PFSK-1 (cell line): ENCODE data around the gene TSPAN18.

Experiments used
- FOXP2 ChIP-seq: optimal IDR thresholded peaks from 2 replicates; pipeline ENCODE3; 2011; ENCODE audit warnings: borderline replicate concordance, control low read depth, inconsistent platforms; ENCODE audit not compliant: insufficient read depth; ENCODE audit errors: extremely low read length, extremely low read depth
- POLR2AphosphoS5 ChIP-seq: IDR thresholded peaks from 2 replicates; pipeline ENCODE4 v1.6.1; 2012; ENCODE audit warnings: low read depth, mild to moderate bottlenecking, control low read depth, low read length, moderate library complexity
- REST ChIP-seq, 2 experiments: IDR thresholded peaks; 2 replicates each; pipeline versions ENCODE4 v1.6.1 to v1.8.0; 2011 to 2012; ENCODE audit warnings: low read depth in 2 of 2, low read length in 2 of 2, control low read depth in 1 of 2, inconsistent platforms in 1 of 2, mild to moderate bottlenecking in 1 of 2, moderate library complexity in 1 of 2; ENCODE audit not compliant: insufficient read depth in 1 of 2
- SIN3A ChIP-seq: IDR thresholded peaks from 2 replicates; pipeline ENCODE4 v1.6.1; 2012; ENCODE audit warnings: mild to moderate bottlenecking, low read length, moderate library complexity, borderline replicate concordance; ENCODE audit not compliant: insufficient read depth
- TAF1 ChIP-seq: IDR thresholded peaks from 2 replicates; pipeline ENCODE4 v1.6.1; 2012; ENCODE audit warnings: low read length, control low read depth, borderline replicate concordance; ENCODE audit not compliant: insufficient read depth

Gene TSPAN18

GRCh38 chr11:44819346-44819745 is 92.6 kb downstream of the TSPAN18 start:
- TF ChIP-seq SIN3A (no peak), POLR2AphosphoS5 (no peak)

GRCh38 chr11:44822369-44822768 is 95.6 kb downstream of the TSPAN18 start:
- TF ChIP-seq FOXP2 (no peak), POLR2AphosphoS5 (no peak), TAF1 (no peak), SIN3A (no peak)

GRCh38 chr11:44823006-44823405 is 96.2 kb downstream of the TSPAN18 start:
- TF ChIP-seq SIN3A (no peak), POLR2AphosphoS5 (no peak), REST (IDR thresholded peaks at IDR 0.05; ENCODE audit: insufficient read depth in 1 of 2, low read depth in 2 of 2, low read length in 2 of 2) (no peak), FOXP2 (no peak), TAF1 (no peak)

GRCh38 chr11:44823868-44824267 is 97.1 kb downstream of the TSPAN18 start:
- TF ChIP-seq FOXP2 (no peak), REST (IDR thresholded peaks at IDR 0.05; ENCODE audit: insufficient read depth in 1 of 2, low read depth in 2 of 2, low read length in 2 of 2) (no peak), POLR2AphosphoS5 (no peak)

GRCh38 chr11:44824300-44824704 is 97.5 kb downstream of the TSPAN18 start:
- TF ChIP-seq SIN3A, result no peak
- no peak for TF ChIP-seq FOXP2
- no peak for TF ChIP-seq REST (IDR thresholded peaks at IDR 0.05; ENCODE audit: insufficient read depth in 1 of 2, low read depth in 2 of 2, low read length in 2 of 2)
- no peak for TF ChIP-seq POLR2AphosphoS5
- no peak for TF ChIP-seq TAF1

- no peak for TF ChIP-seq POLR2AphosphoS5
- TF ChIP-seq FOXP2, result no peak
Measured at GRCh38 chr11:44825058-44825785, 98.5 kb downstream of the TSPAN18 start.
